ENCODE measurements around the gene JARID2.

DNA sequence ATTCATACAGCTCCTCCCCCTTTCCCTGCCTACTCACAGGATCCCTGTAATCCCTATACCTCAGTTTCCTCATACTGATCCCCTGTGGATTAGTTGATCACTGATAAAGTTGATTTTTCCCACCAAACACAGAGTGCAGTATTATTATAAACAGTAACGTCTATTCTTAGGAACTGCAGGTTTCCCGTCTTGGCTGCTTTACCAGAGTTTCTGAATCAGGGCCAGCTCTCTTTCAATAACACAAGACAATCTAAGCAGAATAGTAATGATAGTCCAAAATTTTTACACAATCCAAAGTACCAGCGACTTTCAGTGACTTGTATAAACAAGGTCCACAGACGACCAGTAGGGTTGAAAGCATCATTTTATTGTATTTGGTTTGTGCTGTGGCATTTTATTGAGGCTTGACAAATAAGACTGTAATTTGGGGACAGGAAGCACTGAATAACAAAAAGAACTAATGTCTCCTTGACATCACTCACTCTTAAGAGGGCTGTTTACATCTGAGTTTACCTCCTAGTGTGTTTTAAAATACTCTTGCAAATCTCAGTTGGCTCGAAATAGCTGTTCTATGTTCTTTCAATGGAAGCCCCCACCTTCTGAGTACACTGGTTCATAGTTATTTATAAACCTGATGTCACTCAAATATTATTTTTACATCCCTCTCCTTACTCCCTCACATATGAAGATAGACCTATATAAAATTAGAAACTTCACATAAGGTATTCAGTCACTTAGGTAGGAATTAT, 6.1 kb upstream of the JARID2 start:
- TF ChIP-seq, protein P1, sequence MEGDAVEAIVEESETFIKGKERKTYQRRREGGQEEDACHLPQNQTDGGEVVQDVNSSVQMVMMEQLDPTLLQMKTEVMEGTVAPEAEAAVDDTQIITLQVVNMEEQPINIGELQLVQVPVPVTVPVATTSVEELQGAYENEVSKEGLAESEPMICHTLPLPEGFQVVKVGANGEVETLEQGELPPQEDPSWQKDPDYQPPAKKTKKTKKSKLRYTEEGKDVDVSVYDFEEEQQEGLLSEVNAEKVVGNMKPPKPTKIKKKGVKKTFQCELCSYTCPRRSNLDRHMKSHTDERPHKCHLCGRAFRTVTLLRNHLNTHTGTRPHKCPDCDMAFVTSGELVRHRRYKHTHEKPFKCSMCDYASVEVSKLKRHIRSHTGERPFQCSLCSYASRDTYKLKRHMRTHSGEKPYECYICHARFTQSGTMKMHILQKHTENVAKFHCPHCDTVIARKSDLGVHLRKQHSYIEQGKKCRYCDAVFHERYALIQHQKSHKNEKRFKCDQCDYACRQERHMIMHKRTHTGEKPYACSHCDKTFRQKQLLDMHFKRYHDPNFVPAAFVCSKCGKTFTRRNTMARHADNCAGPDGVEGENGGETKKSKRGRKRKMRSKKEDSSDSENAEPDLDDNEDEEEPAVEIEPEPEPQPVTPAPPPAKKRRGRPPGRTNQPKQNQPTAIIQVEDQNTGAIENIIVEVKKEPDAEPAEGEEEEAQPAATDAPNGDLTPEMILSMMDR (IDR thresholded peaks at IDR 0.05; ENCODE audit: low read length), result no peak
- TF ChIP-seq EZH2 (IDR thresholded peaks at IDR 0.05; ENCODE audit: borderline replicate concordance, low read length), result no peak

Measured in OCI-LY1 (cell line).